ENCODE data around the gene ZSWIM1.
"Not testable (repeated sequence)": the region's sequence is repeated elsewhere in the genome, so short reads cannot be mapped to it uniquely, and the experiment has no call there.

Gene ZSWIM1

GRCh38 chr20:45924391-45925261 lies 43.6 kb downstream of the ZSWIM1 start:
- Histone ChIP-seq H3K36me3 (ENCODE audit: insufficient read depth) (no peaks in the 10 kb centered on the region), H4K20me1 (ENCODE audit: insufficient read depth) (no peaks in the 10 kb centered on the region), H3K27ac (peak overlapping the region; percentile 30; the same call in 1 of the 2 replicates), H2AFZ (ENCODE audit: low read depth) (peak overlapping the region; percentile 51), H3K79me2 (ENCODE audit: insufficient read depth, low read depth) (no peaks in the 10 kb centered on the region), H3K4me3 (IDR thresholded peaks at IDR 0.05; ENCODE audit: insufficient read depth, low read depth, low read length) (no peak overlapping the region), H3K9ac (peak overlapping the region; percentile 2; the same call in 1 of the 2 replicates), H3K4me1 (ENCODE audit: low read depth, poor library complexity, severe bottlenecking) (peaks cover 20% of the 10 kb centered on the region), H3K4me2 (peak overlapping the region; percentile 42), H3K27me3 (ENCODE audit: insufficient read depth, low read depth) (no peaks in the 10 kb centered on the region)
- no peak for TF ChIP-seq CTCF (conservative IDR thresholded peaks at IDR 0.05; ENCODE audit: low read depth, low read length)

GRCh38 chr20:45925821-45926506 lies 44.9 kb downstream of the ZSWIM1 start:
- H4K20me1 ChIP-seq (ENCODE audit: insufficient read depth), result no peaks in the 10 kb centered on the region
- peaks cover 20% of the 10 kb centered on the region for H3K4me1 ChIP-seq (ENCODE audit: low read depth, poor library complexity, severe bottlenecking)
- H3K27ac ChIP-seq, result no peak overlapping the region
- H3K4me2 ChIP-seq, result no peak overlapping the region
- no peaks in the 10 kb centered on the region for H3K36me3 ChIP-seq (ENCODE audit: insufficient read depth)
- no peak overlapping the region for H2AFZ ChIP-seq (ENCODE audit: low read depth)
- H3K27me3 ChIP-seq (ENCODE audit: insufficient read depth, low read depth), result no peaks in the 10 kb centered on the region
- H3K79me2 ChIP-seq (ENCODE audit: insufficient read depth, low read depth), result no peaks in the 10 kb centered on the region
- no peak overlapping the region for H3K4me3 ChIP-seq (IDR thresholded peaks at IDR 0.05; ENCODE audit: insufficient read depth, low read depth, low read length)
- TF ChIP-seq CTCF (conservative IDR thresholded peaks at IDR 0.05; ENCODE audit: low read depth, low read length), result no peak
- no peak overlapping the region for H3K9ac ChIP-seq

- Histone ChIP-seq H2AFZ (ENCODE audit: low read depth) (no peak overlapping the region), H3K4me2 (no peak overlapping the region), H3K79me2 (ENCODE audit: insufficient read depth, low read depth) (no peaks in the 10 kb centered on the region), H3K36me3 (ENCODE audit: insufficient read depth) (no peaks in the 10 kb centered on the region), H3K4me3 (IDR thresholded peaks at IDR 0.05; ENCODE audit: insufficient read depth, low read depth, low read length) (no peak overlapping the region), H4K20me1 (ENCODE audit: insufficient read depth) (no peaks in the 10 kb centered on the region), H3K4me1 (ENCODE audit: low read depth, poor library complexity, severe bottlenecking) (peaks cover 20% of the 10 kb centered on the region), H3K9ac (no peak overlapping the region), H3K27ac (no peak overlapping the region), H3K27me3 (ENCODE audit: insufficient read depth, low read depth) (no peaks in the 10 kb centered on the region)
- no peak for TF ChIP-seq CTCF (conservative IDR thresholded peaks at IDR 0.05; ENCODE audit: low read depth, low read length)
These were observed 45.7 kb downstream of the ZSWIM1 start for GRCh38 chr20:45926731-45927070.

- Histone ChIP-seq H3K4me2 (no peak overlapping the region), H3K36me3 (ENCODE audit: insufficient read depth) (no peaks in the 10 kb centered on the region), H2AFZ (ENCODE audit: low read depth) (no peak overlapping the region), H3K4me3 (IDR thresholded peaks at IDR 0.05; ENCODE audit: insufficient read depth, low read depth, low read length) (no peak overlapping the region), H3K27ac (no peak overlapping the region), H3K79me2 (ENCODE audit: insufficient read depth, low read depth) (no peaks in the 10 kb centered on the region), H3K4me1 (ENCODE audit: low read depth, poor library complexity, severe bottlenecking) (peaks cover 20% of the 10 kb centered on the region), H3K27me3 (ENCODE audit: insufficient read depth, low read depth) (no peaks in the 10 kb centered on the region), H4K20me1 (ENCODE audit: insufficient read depth) (no peaks in the 10 kb centered on the region), H3K9ac (no peak overlapping the region)
- TF ChIP-seq CTCF (conservative IDR thresholded peaks at IDR 0.05; ENCODE audit: low read depth, low read length), result no peak
These were observed 46.2 kb downstream of the ZSWIM1 start for GRCh38 chr20:45927071-45927878.

GRCh38 chr20:45931680-45932079 lies 50.7 kb downstream of the ZSWIM1 start:
- not testable (repeated sequence) for H3K4me2 ChIP-seq; H3K36me3 ChIP-seq (ENCODE audit: insufficient read depth); H3K27me3 ChIP-seq (ENCODE audit: insufficient read depth, low read depth); H2AFZ ChIP-seq (ENCODE audit: low read depth); H3K4me3 ChIP-seq (IDR thresholded peaks at IDR 0.05; ENCODE audit: insufficient read depth, low read depth, low read length); H4K20me1 ChIP-seq (ENCODE audit: insufficient read depth); H3K79me2 ChIP-seq (ENCODE audit: insufficient read depth, low read depth); H3K9ac ChIP-seq; H3K27ac ChIP-seq
- H3K4me1 ChIP-seq (ENCODE audit: low read depth, poor library complexity, severe bottlenecking), result peaks cover 13% of the 10 kb centered on the region
